ENCODE data around the gene OR10S1.
"Not testable (repeated sequence)": the region's sequence is repeated elsewhere in the genome, so short reads cannot be mapped to it uniquely, and the experiment has no call there.

OR10S1 gene, protein sequence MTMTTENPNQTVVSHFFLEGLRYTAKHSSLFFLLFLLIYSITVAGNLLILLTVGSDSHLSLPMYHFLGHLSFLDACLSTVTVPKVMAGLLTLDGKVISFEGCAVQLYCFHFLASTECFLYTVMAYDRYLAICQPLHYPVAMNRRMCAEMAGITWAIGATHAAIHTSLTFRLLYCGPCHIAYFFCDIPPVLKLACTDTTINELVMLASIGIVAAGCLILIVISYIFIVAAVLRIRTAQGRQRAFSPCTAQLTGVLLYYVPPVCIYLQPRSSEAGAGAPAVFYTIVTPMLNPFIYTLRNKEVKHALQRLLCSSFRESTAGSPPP

DNA sequence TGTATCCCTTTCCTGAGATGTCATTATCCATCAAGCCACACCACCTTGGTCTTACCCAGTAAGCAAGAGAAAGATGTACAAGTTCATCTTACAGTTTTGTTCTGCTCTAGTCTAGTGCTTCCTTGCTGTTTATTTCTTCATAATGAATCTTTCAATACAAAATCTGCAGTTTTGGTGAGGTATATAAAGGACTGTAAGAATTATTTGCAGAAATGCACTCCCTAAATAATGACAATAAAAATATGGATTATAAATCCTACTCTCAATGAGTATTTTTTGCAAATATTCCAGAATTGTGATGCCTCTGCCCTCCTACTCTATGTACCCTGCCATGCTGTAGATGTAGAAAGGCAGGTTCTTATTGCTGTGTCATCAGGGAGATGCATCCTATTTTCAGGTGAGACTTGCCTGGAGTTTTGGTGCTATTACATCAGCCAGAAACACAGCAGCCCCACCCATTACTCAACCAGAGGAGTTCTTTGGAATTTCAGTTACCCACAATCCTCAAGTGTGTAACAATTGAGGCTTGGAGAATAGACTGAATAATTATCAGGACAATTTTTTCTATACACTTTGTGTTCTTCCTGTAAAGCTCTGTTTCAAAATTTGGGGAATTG is at the start of gene OR10S1:
TSS of gene OR10S1 (minus strand) at position 51 of the 617 bp plus-strand sequence. CDS start 117 bp downstream, outside the sequence.
- DNase-seq = no peak

DNA sequence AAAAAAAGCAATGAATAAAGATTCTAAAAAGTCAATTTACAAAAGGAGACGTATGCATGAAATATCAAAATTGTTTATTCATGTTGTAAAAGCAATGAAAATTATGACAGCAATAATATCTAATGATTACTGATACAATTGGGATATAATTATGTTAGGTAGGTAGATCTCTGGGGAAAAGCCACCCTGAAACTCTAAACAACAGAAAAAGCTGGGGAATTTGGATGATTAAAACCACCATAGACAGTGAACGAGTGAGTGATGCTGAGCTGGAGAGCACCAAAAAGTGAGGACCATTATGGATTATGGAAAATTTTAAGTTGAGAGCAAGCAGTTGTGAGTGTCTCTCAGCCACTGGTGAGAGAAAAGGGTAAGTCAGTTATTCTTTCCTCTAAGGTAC is 48.9 kb upstream of the OR10S1 start, which contains the start of gene OR10G8:
TSS of gene OR10G8 (plus strand) at position 301 of the 400 bp plus-strand sequence. CDS start 2,825 bp downstream, outside the sequence.
- no peak for DNase-seq

DNA sequence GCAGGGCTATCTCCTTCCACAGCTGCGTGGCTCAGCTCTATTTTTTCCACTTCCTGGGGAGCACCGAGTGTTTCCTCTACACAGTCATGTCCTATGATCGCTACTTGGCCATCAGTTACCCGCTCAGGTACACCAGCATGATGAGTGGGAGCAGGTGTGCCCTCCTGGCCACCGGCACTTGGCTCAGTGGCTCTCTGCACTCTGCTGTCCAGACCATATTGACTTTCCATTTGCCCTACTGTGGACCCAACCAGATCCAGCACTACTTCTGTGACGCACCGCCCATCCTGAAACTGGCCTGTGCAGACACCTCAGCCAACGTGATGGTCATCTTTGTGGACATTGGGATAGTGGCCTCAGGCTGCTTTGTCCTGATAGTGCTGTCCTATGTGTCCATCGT is 38.3 kb upstream of the OR10S1 start:
- DNase-seq = not testable (repeated sequence)

DNA sequence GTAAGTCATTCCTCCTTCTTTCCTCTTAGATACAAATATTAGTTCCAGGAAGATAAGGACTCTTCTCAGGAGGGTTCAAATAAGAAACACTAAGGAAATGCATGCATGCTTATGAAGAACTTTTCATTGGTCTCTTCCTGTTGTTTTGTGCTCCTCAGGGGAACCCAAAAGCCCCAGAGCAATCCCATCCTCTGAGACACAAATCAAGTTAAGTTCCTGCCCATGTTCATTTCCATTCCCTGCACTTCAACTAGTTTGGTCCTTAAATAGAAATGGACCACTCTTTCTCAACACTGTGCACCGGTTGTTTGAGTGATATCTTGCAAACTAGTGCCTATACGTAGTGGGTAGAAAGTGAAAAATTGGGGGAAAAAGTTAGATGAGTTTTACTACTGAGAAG is 35.1 kb upstream of the OR10S1 start, which contains the start of gene OR10G4:
TSS of gene OR10G4 (plus strand) at position 301 of the 400 bp plus-strand sequence. CDS start 2,578 bp downstream, outside the sequence.
- DNase-seq = no peak

DNA sequence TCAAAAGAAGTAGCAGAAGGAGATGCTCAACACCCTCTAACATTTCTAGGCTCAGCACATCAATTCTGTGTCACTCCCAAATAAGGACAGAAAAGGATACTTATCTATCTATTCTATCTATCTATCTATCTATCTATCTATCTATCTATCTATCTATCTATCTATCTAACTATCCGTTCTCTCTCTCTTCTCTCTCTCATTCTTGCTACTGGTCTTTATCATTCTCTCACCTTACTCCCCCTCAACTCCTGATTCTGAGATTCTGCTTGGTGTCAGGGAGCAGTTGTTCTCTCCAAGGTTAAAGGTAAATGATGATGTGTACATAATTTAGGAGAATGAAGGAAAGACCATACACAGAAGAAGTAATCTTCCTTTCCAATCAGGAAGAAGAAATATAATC is 17.5 kb upstream of the OR10S1 start, which contains the start of gene OR10G6:
TSS of gene OR10G6 (minus strand) at position 43 of the 400 bp plus-strand sequence. CDS start at position 43, 0 bp downstream.
- no peak for DNase-seq

DNA sequence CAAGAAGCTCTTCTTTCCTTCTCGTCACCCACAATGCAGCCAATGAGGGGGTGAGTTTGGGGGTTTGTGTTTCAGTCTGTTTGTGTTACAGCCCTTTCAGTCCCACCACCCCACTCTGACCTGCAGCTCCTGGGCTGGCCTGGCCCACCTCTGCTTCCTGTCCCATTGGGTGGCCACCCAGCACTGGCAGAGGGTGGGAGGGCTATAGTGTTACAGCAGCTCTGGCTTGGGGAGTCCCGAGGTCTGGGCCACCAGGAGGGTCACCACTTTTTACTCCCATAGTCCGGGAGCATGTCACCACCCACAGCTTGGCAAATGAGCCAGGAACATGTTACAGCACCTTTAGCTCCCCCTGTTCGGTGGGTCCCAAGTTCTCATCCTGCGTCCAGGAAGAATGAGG is 1.7 kb upstream of the OR10S1 start:
- DNase-seq = no peak

DNA sequence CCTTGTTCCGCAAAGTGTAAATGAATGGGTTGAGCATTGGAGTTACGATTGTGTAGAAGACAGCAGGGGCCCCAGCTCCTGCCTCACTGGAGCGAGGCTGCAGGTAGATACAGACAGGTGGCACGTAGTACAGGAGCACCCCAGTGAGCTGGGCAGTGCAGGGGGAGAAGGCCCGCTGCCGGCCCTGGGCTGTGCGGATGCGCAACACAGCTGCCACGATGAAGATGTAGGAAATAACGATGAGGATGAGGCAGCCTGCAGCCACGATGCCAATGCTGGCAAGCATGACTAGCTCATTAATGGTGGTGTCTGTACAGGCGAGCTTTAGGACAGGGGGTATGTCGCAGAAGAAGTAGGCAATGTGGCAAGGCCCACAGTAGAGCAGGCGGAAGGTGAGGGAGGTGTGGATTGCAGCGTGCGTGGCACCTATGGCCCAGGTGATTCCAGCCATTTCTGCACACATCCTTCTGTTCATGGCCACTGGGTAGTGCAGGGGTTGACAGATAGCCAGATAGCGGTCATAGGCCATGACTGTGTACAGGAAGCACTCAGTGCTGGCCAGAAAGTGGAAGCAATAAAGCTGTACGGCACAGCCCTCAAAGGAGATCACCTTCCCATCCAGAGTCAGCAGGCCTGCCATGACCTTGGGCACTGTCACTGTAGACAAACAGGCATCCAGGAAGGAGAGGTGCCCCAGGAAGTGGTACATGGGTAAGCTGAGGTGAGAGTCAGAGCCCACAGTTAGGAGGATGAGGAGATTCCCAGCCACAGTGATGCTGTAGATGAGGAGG is 616 bp downstream of the OR10S1 start:
- no peak for DNase-seq

DNA sequence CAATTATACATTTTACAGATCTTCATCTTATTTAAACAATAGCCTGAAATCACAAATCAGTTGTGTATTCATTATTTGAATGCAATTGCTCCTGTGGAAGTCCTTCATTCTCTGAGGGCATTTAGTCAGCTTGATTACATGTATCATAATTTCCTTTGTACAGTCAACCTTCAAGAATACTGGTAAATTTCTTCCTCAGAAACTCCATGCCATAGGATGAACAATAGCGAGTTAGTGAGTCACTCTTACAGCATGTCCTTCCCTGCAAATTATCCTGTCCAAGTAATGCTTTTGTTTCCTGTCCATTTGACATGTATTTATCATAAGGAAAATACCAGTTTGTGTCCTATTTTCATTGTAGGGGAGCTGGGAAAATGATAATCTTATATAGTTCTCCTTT is 3.8 kb downstream of the OR10S1 start:
- no peak for DNase-seq

DNA sequence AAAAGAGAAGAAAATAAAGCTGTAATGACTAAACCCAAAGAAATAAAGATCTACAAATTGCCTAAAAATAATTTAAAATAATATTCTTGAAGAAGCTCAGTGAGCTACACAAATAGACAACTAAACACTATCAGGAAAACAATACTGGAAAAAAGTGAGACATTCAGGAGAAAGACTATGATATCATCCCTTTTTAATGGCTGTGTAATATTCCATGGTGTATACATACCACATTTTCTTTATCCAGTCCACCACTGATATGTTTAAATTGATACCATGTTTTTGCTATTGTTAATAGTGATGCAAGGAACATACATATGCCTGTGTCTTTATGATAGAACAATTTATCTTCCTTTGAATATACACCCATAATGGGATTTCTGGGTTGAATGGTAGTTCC is 20.8 kb downstream of the OR10S1 start:
- no peak for DNase-seq

DNA sequence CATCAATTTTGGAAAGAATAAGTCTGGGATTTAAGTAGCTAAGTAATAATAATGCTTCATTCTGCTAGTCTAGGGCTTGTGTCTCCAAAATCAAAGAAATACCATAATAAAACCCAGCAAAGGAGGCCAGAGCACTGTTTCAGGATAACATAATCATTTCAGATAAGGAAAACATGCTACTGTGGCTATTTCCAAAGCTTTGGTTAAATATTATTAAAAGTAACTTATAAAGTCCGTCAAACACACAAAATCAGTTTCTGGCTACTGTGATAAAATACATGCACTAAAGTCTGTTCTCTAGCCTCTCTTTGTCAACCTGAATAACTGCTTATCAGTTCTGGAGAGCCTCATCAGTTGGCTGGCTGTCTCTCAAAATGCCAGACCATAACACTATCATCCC is 32.4 kb downstream of the OR10S1 start:
- no peak for DNase-seq

DNA sequence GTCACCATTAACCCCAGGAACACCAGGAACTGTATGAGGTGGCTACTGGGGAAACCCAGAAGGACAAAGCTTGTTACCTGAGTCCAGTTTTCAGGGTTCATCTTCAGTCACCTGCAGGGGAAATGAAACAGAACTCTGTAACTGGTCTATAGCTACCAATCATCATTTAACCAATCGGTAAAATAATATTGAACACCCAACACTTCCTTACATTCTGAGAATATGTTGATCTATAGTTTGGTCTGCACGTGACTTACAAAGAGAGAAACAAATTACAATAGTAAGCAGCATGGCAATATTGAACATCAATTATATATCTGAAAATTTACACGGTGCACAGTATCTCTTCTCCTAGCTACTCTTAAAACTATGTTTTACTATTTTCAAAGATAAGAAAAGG is 33.8 kb downstream of the OR10S1 start, which contains the start of gene OR6T1:
TSS of gene OR6T1 (minus strand) at position 101 of the 400 bp plus-strand sequence. CDS start at position 101, 0 bp downstream.
- no peak for DNase-seq

DNA sequence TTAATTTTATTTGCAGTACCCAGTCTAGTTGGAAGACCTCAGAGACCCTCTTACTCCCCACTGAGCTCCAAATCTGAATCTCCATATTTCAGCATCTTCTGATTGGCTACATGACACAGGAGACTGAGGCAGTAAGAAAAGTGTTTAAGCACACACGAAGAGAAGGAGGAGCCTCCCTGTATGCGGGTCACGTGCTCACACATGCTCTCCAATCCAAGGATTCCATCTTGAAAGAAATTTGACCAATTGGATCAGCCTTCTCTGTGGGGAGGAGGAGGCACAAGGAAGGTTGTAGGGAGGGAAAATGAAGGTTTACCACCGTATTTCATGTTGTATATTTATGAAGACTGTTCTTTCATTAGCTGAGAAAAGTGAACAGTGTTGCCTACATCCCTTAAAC is 35.2 kb downstream of the OR10S1 start:
- DNase-seq = no peak

DNA sequence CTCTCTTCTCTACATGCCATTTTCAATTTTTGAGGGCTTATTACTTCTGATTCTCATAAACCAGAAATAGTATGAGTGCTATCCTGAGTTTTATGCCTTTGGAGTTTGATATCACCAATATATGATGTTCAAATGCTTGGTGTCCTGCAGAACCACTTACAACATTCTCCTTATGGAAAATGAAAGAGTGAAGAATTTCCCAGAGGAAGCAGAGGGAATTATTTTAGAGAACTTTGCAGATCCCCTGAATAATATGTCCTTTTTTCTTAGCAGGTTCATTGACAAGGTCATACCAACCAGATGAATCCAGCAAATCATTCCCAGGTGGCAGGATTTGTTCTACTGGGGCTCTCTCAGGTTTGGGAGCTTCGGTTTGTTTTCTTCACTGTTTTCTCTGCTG is 38.3 kb downstream of the OR10S1 start, which contains the start of gene OR4D5:
TSS of gene OR4D5 (plus strand) at position 301 of the 400 bp plus-strand sequence. CDS start at position 301, 0 bp downstream.
- no peak for DNase-seq
